Osteoblast (primary cell): ENCODE data around the gene ZYX. TPM values are rescaled to one million over a fixed set of nuclear protein-coding genes. Genes with fewer than 3 reads are reported as not detected.

ENCODE experiments used
- DNase-seq: peaks from one replicate; pipeline ENCODE4 v3.0.0; 2011; ENCODE audit warnings: low spot score, mixed read lengths; ENCODE audit not compliant: insufficient read length; ENCODE audit errors: missing footprints
- H2AFZ ChIP-seq: 2 replicates; pipeline ENCODE4 v1.6.0; 2011; ENCODE audit warnings: mild to moderate bottlenecking, low read length
- H3K27ac ChIP-seq: 2 replicates; pipeline ENCODE4 v1.5.1; 2011; ENCODE audit warnings: mild to moderate bottlenecking, low read depth, low read length, moderate library complexity
- H3K27me3 ChIP-seq: 2 replicates; pipeline ENCODE4 v1.6.0; 2012; ENCODE audit warnings: mild to moderate bottlenecking, control low read depth, inconsistent platforms, low read length, moderate library complexity; ENCODE audit not compliant: insufficient read depth
- H3K36me3 ChIP-seq: 2 replicates; pipeline ENCODE4 v1.5.1; 2011; ENCODE audit warnings: mild to moderate bottlenecking, low read length, control low read depth, moderate library complexity; ENCODE audit not compliant: insufficient read depth
- H3K4me1 ChIP-seq: 2 replicates; pipeline ENCODE4 v1.5.1; 2011; ENCODE audit warnings: mild to moderate bottlenecking, low read length, control low read depth, moderate library complexity; ENCODE audit not compliant: insufficient read depth
- H3K4me2 ChIP-seq: 2 replicates; pipeline ENCODE4 v1.6.0; 2011; ENCODE audit warnings: mild to moderate bottlenecking, low read length; ENCODE audit not compliant: insufficient read depth
- H3K4me3 ChIP-seq: fragments of 200-600 bp; sonication (generic); 3 replicates; pipeline ENCODE4 v1.5.1; 2012; ENCODE audit warnings: mild to moderate bottlenecking, low read length, inconsistent platforms; ENCODE audit not compliant: insufficient read depth
- H3K79me2 ChIP-seq: 2 replicates; pipeline ENCODE4 v1.6.0; 2012; ENCODE audit warnings: mild to moderate bottlenecking, low read length, control low read depth, inconsistent platforms; ENCODE audit not compliant: insufficient read depth
- H3K9me3 ChIP-seq: 2 replicates; pipeline ENCODE4 v1.5.1; 2011; ENCODE audit warnings: low read depth, low read length, control low read depth
- H4K20me1 ChIP-seq: 2 replicates; pipeline ENCODE4 v1.6.0; 2012; ENCODE audit warnings: mild to moderate bottlenecking, low read length, control low read depth; ENCODE audit not compliant: insufficient read depth
- CTCF ChIP-seq: IDR thresholded peaks from 2 replicates; pipeline ENCODE4 v1.5.1; 2011; ENCODE audit warnings: mild to moderate bottlenecking, low read depth, low read length, moderate library complexity; ENCODE audit errors: extremely low read depth
- total RNA-seq: library from RNA; depleted of rRNA; stranded (reverse); fragments of >200 nt; gene quantifications from 2 replicates; pipeline ENCODE4 v1.2.3, GENCODE V29; 2012

ZYX gene
- total RNA-seq, 1 donor, result 47.4 TPM

DNA sequence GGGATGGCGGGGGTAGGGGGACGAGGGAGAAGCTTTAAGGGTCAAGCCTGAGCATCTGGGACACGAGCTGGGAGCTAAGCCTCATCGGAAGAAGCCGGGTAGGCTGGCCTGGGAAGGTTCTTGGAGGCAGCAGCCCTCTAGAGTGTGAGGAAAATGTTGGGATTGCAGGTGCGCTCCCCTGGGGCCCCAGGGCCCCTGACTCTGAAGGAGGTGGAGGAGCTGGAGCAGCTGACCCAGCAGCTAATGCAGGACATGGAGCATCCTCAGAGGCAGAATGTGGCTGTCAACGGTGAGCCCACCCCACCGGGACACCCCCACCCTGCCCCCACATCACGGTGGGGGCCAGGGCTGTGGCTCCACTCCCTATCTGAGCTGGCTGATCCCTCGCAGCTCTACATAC, 6.9 kb downstream of the ZYX start:
- H3K27me3 ChIP-seq, result no peaks in the 10 kb centered on the region
- H3K9me3 ChIP-seq, result no peaks in the 10 kb centered on the region
- peaks cover 65% of the 10 kb centered on the region for H3K4me1 ChIP-seq
- peak; percentile 55 for DNase-seq
- peaks cover 48% of the 10 kb centered on the region for H3K79me2 ChIP-seq
- no peak for TF ChIP-seq CTCF
- H3K27ac ChIP-seq, result no peak overlapping the region
- peaks cover 88% of the 10 kb centered on the region for H3K36me3 ChIP-seq
- no peak overlapping the region for H2AFZ ChIP-seq
- H3K4me2 ChIP-seq, result no peak overlapping the region
- no peak overlapping the region for H3K4me3 ChIP-seq
- peaks cover 93% of the 10 kb centered on the region for H4K20me1 ChIP-seq

- DNase-seq, result peak; percentile 52
- H3K4me1 ChIP-seq, result peaks cover 66% of the 10 kb centered on the region
- peaks cover 89% of the 10 kb centered on the region for H4K20me1 ChIP-seq
- H3K36me3 ChIP-seq, result peaks cover 86% of the 10 kb centered on the region
- no peak for TF ChIP-seq CTCF
- no peak overlapping the region for H2AFZ ChIP-seq
- no peak overlapping the region for H3K27ac ChIP-seq
- H3K9me3 ChIP-seq, result no peaks in the 10 kb centered on the region
- H3K79me2 ChIP-seq, result peaks cover 43% of the 10 kb centered on the region
- no peak overlapping the region for H3K4me3 ChIP-seq
- H3K27me3 ChIP-seq, result no peaks in the 10 kb centered on the region
- H3K4me2 ChIP-seq, result no peak overlapping the region
Observed at GRCh38 chr7:143388491-143389101, 7.5 kb downstream of the ZYX start.

GRCh38 chr7:143389316-143390103, 8.4 kb downstream of the ZYX start:
- H2AFZ ChIP-seq, result no peak overlapping the region
- peaks cover 77% of the 10 kb centered on the region for H3K36me3 ChIP-seq
- no peak overlapping the region for H3K4me3 ChIP-seq
- H4K20me1 ChIP-seq, result peaks cover 80% of the 10 kb centered on the region
- TF ChIP-seq CTCF, result no peak
- no peaks in the 10 kb centered on the region for H3K27me3 ChIP-seq
- peaks cover 34% of the 10 kb centered on the region for H3K79me2 ChIP-seq
- peaks cover 57% of the 10 kb centered on the region for H3K4me1 ChIP-seq
- H3K4me2 ChIP-seq, result no peak overlapping the region
- no peaks in the 10 kb centered on the region for H3K9me3 ChIP-seq
- H3K27ac ChIP-seq, result no peak overlapping the region
- DNase-seq, result peak; percentile 76

GRCh38 chr7:143390104-143390772, 9.1 kb downstream of the ZYX start:
- DNase-seq, result peak; percentile 76
- H3K4me2 ChIP-seq, result no peak overlapping the region

More at GRCh38 chr7:143390104-143390772, 9.1 kb downstream of the ZYX start:
- Histone ChIP-seq H3K4me3 (no peak overlapping the region), H3K27ac (no peak overlapping the region), H3K27me3 (no peaks in the 10 kb centered on the region), H2AFZ (no peak overlapping the region), H4K20me1 (peaks cover 72% of the 10 kb centered on the region), H3K4me1 (peaks cover 50% of the 10 kb centered on the region), H3K9me3 (no peaks in the 10 kb centered on the region), H3K36me3 (peaks cover 69% of the 10 kb centered on the region), H3K79me2 (peaks cover 27% of the 10 kb centered on the region)
- TF ChIP-seq CTCF, result no peak
